Osteoblast (primary cell): ENCODE results near the gene ZSCAN9. TPM values are rescaled to one million over a fixed set of nuclear protein-coding genes. Genes with fewer than 3 reads are reported as not detected.

Experiments
- DNase-seq: peaks from one replicate; pipeline ENCODE4 v3.0.0; 2011; ENCODE audit warnings: low spot score, mixed read lengths; ENCODE audit not compliant: insufficient read length; ENCODE audit errors: missing footprints
- H2AFZ ChIP-seq: 2 replicates; pipeline ENCODE4 v1.6.0; 2011; ENCODE audit warnings: mild to moderate bottlenecking, low read length
- H3K27ac ChIP-seq: 2 replicates; pipeline ENCODE4 v1.5.1; 2011; ENCODE audit warnings: mild to moderate bottlenecking, low read depth, low read length, moderate library complexity
- H3K27me3 ChIP-seq: 2 replicates; pipeline ENCODE4 v1.6.0; 2012; ENCODE audit warnings: mild to moderate bottlenecking, control low read depth, inconsistent platforms, low read length, moderate library complexity; ENCODE audit not compliant: insufficient read depth
- H3K36me3 ChIP-seq: 2 replicates; pipeline ENCODE4 v1.5.1; 2011; ENCODE audit warnings: mild to moderate bottlenecking, low read length, control low read depth, moderate library complexity; ENCODE audit not compliant: insufficient read depth
- H3K4me1 ChIP-seq: 2 replicates; pipeline ENCODE4 v1.5.1; 2011; ENCODE audit warnings: mild to moderate bottlenecking, low read length, control low read depth, moderate library complexity; ENCODE audit not compliant: insufficient read depth
- H3K4me2 ChIP-seq: 2 replicates; pipeline ENCODE4 v1.6.0; 2011; ENCODE audit warnings: mild to moderate bottlenecking, low read length; ENCODE audit not compliant: insufficient read depth
- H3K4me3 ChIP-seq: fragments of 200-600 bp; sonication (generic); 3 replicates; pipeline ENCODE4 v1.5.1; 2012; ENCODE audit warnings: mild to moderate bottlenecking, low read length, inconsistent platforms; ENCODE audit not compliant: insufficient read depth
- H3K79me2 ChIP-seq: 2 replicates; pipeline ENCODE4 v1.6.0; 2012; ENCODE audit warnings: mild to moderate bottlenecking, low read length, control low read depth, inconsistent platforms; ENCODE audit not compliant: insufficient read depth
- H3K9me3 ChIP-seq: 2 replicates; pipeline ENCODE4 v1.5.1; 2011; ENCODE audit warnings: low read depth, low read length, control low read depth
- H4K20me1 ChIP-seq: 2 replicates; pipeline ENCODE4 v1.6.0; 2012; ENCODE audit warnings: mild to moderate bottlenecking, low read length, control low read depth; ENCODE audit not compliant: insufficient read depth
- CTCF ChIP-seq: IDR thresholded peaks from 2 replicates; pipeline ENCODE4 v1.5.1; 2011; ENCODE audit warnings: mild to moderate bottlenecking, low read depth, low read length, moderate library complexity; ENCODE audit errors: extremely low read depth
- total RNA-seq: library from RNA; depleted of rRNA; stranded (reverse); fragments of >200 nt; gene quantifications from 2 replicates; pipeline ENCODE4 v1.2.3, GENCODE V29; 2012

ZSCAN9 gene
- total RNA-seq, 1 donor: 10.9 TPM

GRCh38 chr6:28254121-28254519 is 29.0 kb downstream of the ZSCAN9 start:
- no peaks in the 10 kb centered on the region for H3K27me3 ChIP-seq
- H3K79me2 ChIP-seq: peaks cover 15% of the 10 kb centered on the region
- H3K4me2 ChIP-seq: no peak overlapping the region
- no peak for DNase-seq
- H3K4me1 ChIP-seq: peaks cover 13% of the 10 kb centered on the region
- no peak overlapping the region for H3K4me3 ChIP-seq
- H2AFZ ChIP-seq: no peak overlapping the region
- H3K27ac ChIP-seq: no peak overlapping the region
- no peaks in the 10 kb centered on the region for H3K36me3 ChIP-seq
- no peaks in the 10 kb centered on the region for H4K20me1 ChIP-seq
- no peaks in the 10 kb centered on the region for H3K9me3 ChIP-seq
- no peak for TF ChIP-seq CTCF

GRCh38 chr6:28257042-28257441 is 32.0 kb downstream of the ZSCAN9 start:
- no peaks in the 10 kb centered on the region for H3K36me3 ChIP-seq
- H3K4me2 ChIP-seq: no peak overlapping the region
- H3K9me3 ChIP-seq: peaks cover 3% of the 10 kb centered on the region
- DNase-seq: no peak
- no peaks in the 10 kb centered on the region for H3K27me3 ChIP-seq
- peaks cover under 1% of the 10 kb centered on the region for H3K79me2 ChIP-seq
- no peak overlapping the region for H2AFZ ChIP-seq
- no peaks in the 10 kb centered on the region for H4K20me1 ChIP-seq
- peaks cover 8% of the 10 kb centered on the region for H3K4me1 ChIP-seq
- H3K27ac ChIP-seq: no peak overlapping the region
- no peak overlapping the region for H3K4me3 ChIP-seq
- TF ChIP-seq CTCF: no peak

GRCh38 chr6:28258877-28259777 is 34.1 kb downstream of the ZSCAN9 start, which contains the start of gene NKAPL:
NKAPL (plus strand) TSS chr6:28259297; CDS start chr6:28259372, 75 bp downstream.
- TF ChIP-seq CTCF: no peak
- peak; percentile 82 for DNase-seq
- H3K27ac ChIP-seq: no peak within 1 kb of the TSS
- no peaks in the 10 kb centered on the region for H3K79me2 ChIP-seq
- H3K36me3 ChIP-seq: no peaks in the 10 kb centered on the region
- H3K4me1 ChIP-seq: no peaks in the 10 kb centered on the region
- peak within 1 kb of the TSS; percentile 70 for H3K4me3 ChIP-seq
- peaks cover 3% of the 10 kb centered on the region for H3K9me3 ChIP-seq
- no peaks in the 10 kb centered on the region for H3K27me3 ChIP-seq
- peak within 1 kb of the TSS; percentile 96 for H2AFZ ChIP-seq
- H4K20me1 ChIP-seq: no peaks in the 10 kb centered on the region
- peak within 1 kb of the TSS; percentile 82 for H3K4me2 ChIP-seq

GRCh38 chr6:28263922-28264321 is 38.8 kb downstream of the ZSCAN9 start:
- peaks cover 3% of the 10 kb centered on the region for H3K9me3 ChIP-seq
- H2AFZ ChIP-seq: peak overlapping the region; percentile 28
- TF ChIP-seq CTCF: no peak
- no peaks in the 10 kb centered on the region for H3K27me3 ChIP-seq
- H4K20me1 ChIP-seq: no peaks in the 10 kb centered on the region
- peaks cover 17% of the 10 kb centered on the region for H3K79me2 ChIP-seq
- peaks cover 8% of the 10 kb centered on the region for H3K4me1 ChIP-seq
- no peaks in the 10 kb centered on the region for H3K36me3 ChIP-seq
- DNase-seq: no peak
- no peak overlapping the region for H3K27ac ChIP-seq
- H3K4me2 ChIP-seq: peak overlapping the region; percentile 15
- no peak overlapping the region for H3K4me3 ChIP-seq
